ENCODE results near the gene LMF1. TPM values are rescaled to one million over a fixed set of nuclear protein-coding genes. Genes with fewer than 3 reads are reported as not detected.

LMF1 gene
- total RNA-seq, 2 experiments from 2014 or later, result 26.6 to 31.3 TPM

- no peak overlapping the region for H3K4me3 Mint-ChIP-seq
- DNase-seq (no peak), ATAC-seq (ENCODE audit: low read depth) (no peak)
- H3K4me1 Mint-ChIP-seq, result no peaks in the 10 kb centered on the region
- peaks cover 6% of the 10 kb centered on the region for H3K36me3 Mint-ChIP-seq
- no peaks in the 10 kb centered on the region for H3K27me3 Mint-ChIP-seq
- POLR2A ChIA-PET, result no interaction called here
- no peaks in the 10 kb centered on the region for H3K9me3 Mint-ChIP-seq
- H3K27ac Mint-ChIP-seq, result no peak overlapping the region
These were observed 32.6 kb downstream of the LMF1 start for GRCh38 chr16:938136-938535.

DNA sequence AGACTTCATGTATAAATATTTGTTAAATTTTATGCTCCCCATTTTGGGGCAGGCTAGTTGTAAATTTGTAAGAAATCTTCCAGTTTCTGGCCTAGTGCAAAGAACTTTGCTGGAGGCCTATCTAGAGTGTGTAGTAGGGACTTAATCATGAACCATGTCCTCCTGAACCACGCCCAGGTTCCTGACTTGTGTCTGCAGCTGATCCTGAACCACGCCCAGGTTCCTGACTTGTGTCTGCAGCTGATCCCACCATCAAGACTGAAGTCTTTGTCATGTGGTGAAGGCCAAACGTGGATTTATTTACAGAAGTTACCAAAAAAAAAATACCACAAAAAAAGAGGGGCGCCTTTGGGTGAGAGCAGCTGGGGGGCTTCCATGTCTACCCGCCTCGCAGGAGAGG lies 33.1 kb downstream of the LMF1 start:
- POLR2A ChIA-PET, result no interaction called here
- Mint-ChIP-seq H3K4me1 (no peaks in the 10 kb centered on the region), H3K27ac (no peak overlapping the region), H3K27me3 (no peaks in the 10 kb centered on the region), H3K9me3 (no peaks in the 10 kb centered on the region), H3K36me3 (peaks cover 6% of the 10 kb centered on the region), H3K4me3 (no peak overlapping the region)
- DNase-seq (no peak), ATAC-seq (ENCODE audit: low read depth) (no peak)

DNA sequence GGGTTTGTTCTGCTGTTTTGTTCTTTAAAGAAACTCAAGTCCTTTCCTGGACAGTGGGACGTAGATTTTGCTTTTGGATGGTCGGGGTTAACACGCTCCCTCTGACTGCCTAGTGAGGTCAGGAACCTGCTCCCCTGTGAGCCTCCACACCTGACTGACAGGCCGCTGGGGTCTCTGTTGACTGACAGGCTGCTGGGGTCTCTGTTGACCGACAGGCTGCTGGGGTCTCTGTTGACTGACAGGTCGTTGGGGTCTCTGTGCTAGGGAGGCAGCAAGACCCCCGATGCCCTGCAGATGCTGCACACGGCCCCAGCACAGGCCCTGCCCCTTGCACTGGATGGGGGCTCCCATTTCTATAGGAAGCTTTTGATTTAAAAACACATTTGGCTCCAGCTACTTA lies 33.5 kb downstream of the LMF1 start:
- POLR2A ChIA-PET, result no interaction called here
- Mint-ChIP-seq H3K36me3 (peaks cover 4% of the 10 kb centered on the region), H3K4me1 (no peaks in the 10 kb centered on the region), H3K27ac (no peak overlapping the region), H3K4me3 (no peak overlapping the region), H3K27me3 (no peaks in the 10 kb centered on the region), H3K9me3 (no peaks in the 10 kb centered on the region)
- ATAC-seq (ENCODE audit: low read depth) (no peak), DNase-seq (no peak)

DNA sequence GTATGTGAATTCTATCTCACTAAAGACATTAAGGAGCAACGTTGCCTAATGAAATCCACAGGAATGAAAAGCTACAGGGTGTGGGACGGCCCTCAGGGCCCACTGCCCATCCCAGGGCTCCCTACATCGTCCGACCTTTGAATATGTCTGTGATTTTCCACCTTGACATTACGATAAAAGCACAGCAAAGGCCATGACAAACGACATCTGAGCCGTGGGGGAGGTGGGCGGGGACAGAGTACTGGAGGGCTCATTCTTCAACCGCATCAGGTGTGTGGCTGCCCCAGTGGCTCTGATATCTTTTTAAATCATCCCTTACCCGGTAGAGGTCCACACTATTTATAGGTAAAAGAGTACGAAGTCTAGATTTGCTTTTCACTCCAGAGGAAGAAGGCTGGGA lies 35.1 kb downstream of the LMF1 start:
- POLR2A ChIA-PET, result interaction anchor here (0.7 kb wide), 1 partner anchor 105 kb away, joined by 3 read pairs; no protein-coding TSS in a partner anchor
- ATAC-seq (ENCODE audit: low read depth) (no peak), DNase-seq (no peak)
- H3K4me3 Mint-ChIP-seq, result no peak overlapping the region
- H3K9me3 Mint-ChIP-seq, result no peaks in the 10 kb centered on the region
- H3K36me3 Mint-ChIP-seq, result no peaks in the 10 kb centered on the region
- no peak overlapping the region for H3K27ac Mint-ChIP-seq
- H3K27me3 Mint-ChIP-seq, result no peaks in the 10 kb centered on the region
- H3K4me1 Mint-ChIP-seq, result no peaks in the 10 kb centered on the region

DNA sequence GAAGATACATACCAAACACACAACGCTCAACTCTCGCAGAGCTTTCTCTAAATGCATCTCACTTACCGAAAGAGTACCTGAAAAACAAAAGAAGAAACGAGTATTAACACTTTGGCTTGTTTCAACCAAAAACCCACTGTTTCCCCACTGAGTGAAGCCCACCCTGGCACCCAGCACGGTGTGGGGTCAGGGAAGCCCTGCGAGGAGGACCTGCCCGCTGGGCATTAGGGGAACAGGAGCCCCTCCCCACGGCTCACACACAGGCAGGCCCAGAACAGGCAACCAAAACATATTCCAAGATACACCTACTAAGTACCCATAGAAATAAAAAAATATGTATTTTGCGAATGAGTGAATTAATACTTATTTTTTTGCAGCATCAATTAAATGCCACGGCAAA lies 36.6 kb downstream of the LMF1 start:
- Mint-ChIP-seq H3K27me3 (no peaks in the 10 kb centered on the region), H3K4me3 (no peak overlapping the region), H3K36me3 (no peaks in the 10 kb centered on the region), H3K4me1 (no peaks in the 10 kb centered on the region), H3K9me3 (no peaks in the 10 kb centered on the region), H3K27ac (no peak overlapping the region)
- ATAC-seq (ENCODE audit: low read depth) (no peak), DNase-seq (no peak)
- POLR2A ChIA-PET, result no interaction called here

DNA sequence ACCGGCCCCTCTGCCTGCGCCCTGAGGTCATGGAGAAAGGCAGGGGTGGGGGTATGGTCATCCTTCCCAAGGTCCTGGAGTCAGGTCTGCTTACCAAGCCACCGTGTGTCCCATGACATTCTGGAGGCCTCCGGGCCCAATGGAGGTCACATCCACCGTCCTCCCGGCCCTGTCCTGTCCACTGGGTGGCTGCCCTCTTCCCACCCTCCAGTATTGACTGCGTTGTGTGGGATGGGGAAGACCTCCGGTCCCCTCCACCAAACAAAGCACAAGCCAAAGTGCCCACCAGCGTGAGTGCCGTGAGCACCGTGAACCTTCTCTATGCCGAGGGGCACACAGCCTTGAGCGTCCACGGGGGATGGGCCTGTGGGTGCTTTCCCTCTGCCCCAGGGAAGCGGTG lies 37.2 kb downstream of the LMF1 start:
- POLR2A ChIA-PET, result no interaction called here

GRCh38 chr16:932831-933330 lies 37.9 kb downstream of the LMF1 start:
- H3K36me3 Mint-ChIP-seq, result no peaks in the 10 kb centered on the region
- POLR2A ChIA-PET, result no interaction called here
- H3K4me3 Mint-ChIP-seq, result no peak overlapping the region
- no peak for ATAC-seq (ENCODE audit: low read depth)
- DNase-seq, result no peak
- H3K4me1 Mint-ChIP-seq, result no peaks in the 10 kb centered on the region
- no peaks in the 10 kb centered on the region for H3K27me3 Mint-ChIP-seq
- no peak overlapping the region for H3K27ac Mint-ChIP-seq
- no peaks in the 10 kb centered on the region for H3K9me3 Mint-ChIP-seq

More for the DNA sequence above, 37.2 kb downstream of the LMF1 start:
- Mint-ChIP-seq H3K36me3 (no peaks in the 10 kb centered on the region), H3K27me3 (no peaks in the 10 kb centered on the region), H3K4me1 (no peaks in the 10 kb centered on the region), H3K4me3 (no peak overlapping the region), H3K9me3 (no peaks in the 10 kb centered on the region), H3K27ac (no peak overlapping the region)
- ATAC-seq (ENCODE audit: low read depth) (no peak), DNase-seq (no peak)

DNA sequence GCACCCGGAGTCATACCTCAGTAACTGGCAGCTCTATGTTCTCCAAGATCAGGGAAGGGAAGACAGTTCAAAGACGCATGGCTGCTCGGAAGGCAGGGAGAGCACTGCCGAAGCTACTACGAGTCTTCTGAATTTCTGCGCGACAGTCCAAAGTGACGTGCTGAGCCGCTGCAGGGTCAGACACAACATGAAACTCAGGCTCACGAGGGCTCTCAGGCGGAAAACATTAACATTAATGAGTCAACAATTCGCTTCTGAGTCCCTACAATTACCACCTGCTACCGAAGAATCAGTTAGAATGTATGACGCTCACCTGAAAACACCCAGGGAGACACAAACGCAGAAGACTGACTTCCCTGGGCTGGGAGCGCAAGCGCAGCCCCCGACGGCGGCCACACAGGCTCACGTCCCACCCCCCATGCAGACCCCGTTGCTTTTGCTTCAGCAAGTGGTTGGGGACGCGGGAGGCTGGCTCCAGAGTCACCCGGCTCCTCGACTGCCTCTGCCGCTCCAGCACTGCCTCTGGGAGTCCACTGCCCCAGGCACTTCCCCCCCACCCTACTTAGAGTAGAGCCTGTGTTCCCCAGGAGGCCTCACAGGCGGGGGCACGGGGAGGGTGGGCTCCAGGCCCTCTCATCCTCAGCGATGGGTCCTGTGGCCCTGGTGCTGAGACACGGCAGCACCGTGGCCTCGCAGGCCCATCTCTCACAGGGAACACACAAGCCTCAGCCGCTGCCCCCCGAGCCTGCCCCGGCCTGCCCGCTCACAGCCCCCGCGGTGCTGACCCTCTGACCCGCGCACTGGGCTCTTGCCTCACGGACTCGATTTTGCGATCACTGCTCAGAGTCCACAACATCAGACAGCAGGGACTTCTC lies 38.9 kb downstream of the LMF1 start:
- Mint-ChIP-seq H3K4me3 (no peak overlapping the region), H3K27ac (no peak overlapping the region), H3K36me3 (no peaks in the 10 kb centered on the region), H3K27me3 (no peaks in the 10 kb centered on the region), H3K4me1 (no peaks in the 10 kb centered on the region), H3K9me3 (no peaks in the 10 kb centered on the region)
- no peak for ATAC-seq (ENCODE audit: low read depth)
- DNase-seq, result no peak
- POLR2A ChIA-PET, result no interaction called here

- Mint-ChIP-seq H3K27ac (no peak overlapping the region), H3K36me3 (peaks cover 3% of the 10 kb centered on the region), H3K4me3 (no peak overlapping the region), H3K9me3 (peaks cover 2% of the 10 kb centered on the region), H3K4me1 (no peaks in the 10 kb centered on the region), H3K27me3 (no peaks in the 10 kb centered on the region)
- ATAC-seq (ENCODE audit: low read depth) (no peak), DNase-seq (no peak)
- POLR2A ChIA-PET, result no interaction called here
These were observed 39.6 kb downstream of the LMF1 start for GRCh38 chr16:931171-931570.

- POLR2A ChIA-PET, result no interaction called here
- DNase-seq, result no peak
- Mint-ChIP-seq H3K36me3 (peaks cover 5% of the 10 kb centered on the region), H3K27ac (no peak overlapping the region), H3K4me1 (no peaks in the 10 kb centered on the region), H3K4me3 (no peak overlapping the region), H3K27me3 (no peaks in the 10 kb centered on the region), H3K9me3 (peaks cover 4% of the 10 kb centered on the region)
- no peak for ATAC-seq (ENCODE audit: low read depth)
These were observed 40.3 kb downstream of the LMF1 start for GRCh38 chr16:930511-930910.

GRCh38 chr16:930076-930475 lies 40.7 kb downstream of the LMF1 start:
- Mint-ChIP-seq H3K27ac (no peak overlapping the region), H3K36me3 (peaks cover 5% of the 10 kb centered on the region)

GRCh38 chr16:929227-930073 lies 41.3 kb downstream of the LMF1 start:
- POLR2A ChIA-PET, result no interaction called here
- ATAC-seq (ENCODE audit: low read depth) (no peak), DNase-seq (no peak)
- Mint-ChIP-seq H3K36me3 (peaks cover 5% of the 10 kb centered on the region), H3K27ac (no peak overlapping the region), H3K4me1 (no peaks in the 10 kb centered on the region), H3K27me3 (no peaks in the 10 kb centered on the region), H3K9me3 (peaks cover 4% of the 10 kb centered on the region), H3K4me3 (no peak overlapping the region)

More at GRCh38 chr16:930076-930475, 40.7 kb downstream of the LMF1 start:
- H3K4me1 Mint-ChIP-seq, result no peaks in the 10 kb centered on the region
- peaks cover 4% of the 10 kb centered on the region for H3K9me3 Mint-ChIP-seq
- POLR2A ChIA-PET, result no interaction called here
- H3K4me3 Mint-ChIP-seq, result no peak overlapping the region
- H3K27me3 Mint-ChIP-seq, result no peaks in the 10 kb centered on the region
- ATAC-seq (ENCODE audit: low read depth) (no peak), DNase-seq (no peak)

DNA sequence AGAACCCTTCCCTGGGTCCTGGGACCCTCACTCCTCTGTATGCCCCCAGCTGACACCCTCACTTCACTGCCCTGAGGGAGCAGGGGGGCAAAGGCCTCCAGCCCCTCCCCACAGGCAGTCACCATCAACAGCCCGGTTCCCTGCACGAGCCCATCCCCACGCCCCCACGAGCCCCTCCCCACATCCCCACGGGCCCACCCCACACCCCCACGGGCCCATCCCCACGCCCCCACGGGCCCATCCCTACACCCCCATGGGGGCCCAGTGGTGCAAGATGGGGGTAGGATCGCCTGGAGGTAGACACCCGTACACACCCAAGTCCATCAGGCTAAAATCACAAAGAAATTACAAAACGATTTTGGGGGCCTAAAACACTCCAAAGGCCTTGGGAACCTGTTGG lies 42.3 kb downstream of the LMF1 start:
- Mint-ChIP-seq H3K36me3 (peaks cover 5% of the 10 kb centered on the region), H3K27me3 (no peaks in the 10 kb centered on the region), H3K4me3 (no peak overlapping the region), H3K4me1 (no peaks in the 10 kb centered on the region), H3K27ac (no peak overlapping the region), H3K9me3 (peaks cover 4% of the 10 kb centered on the region)
- ATAC-seq (ENCODE audit: low read depth) (no peak), DNase-seq (no peak)
- POLR2A ChIA-PET, result no interaction called here

GRCh38 chr16:927931-928330 lies 42.9 kb downstream of the LMF1 start:
- peaks cover 5% of the 10 kb centered on the region for H3K36me3 Mint-ChIP-seq

More at GRCh38 chr16:927931-928330, 42.9 kb downstream of the LMF1 start:
- Mint-ChIP-seq H3K27ac (no peak overlapping the region), H3K27me3 (no peaks in the 10 kb centered on the region), H3K9me3 (peaks cover 4% of the 10 kb centered on the region), H3K4me3 (no peak overlapping the region), H3K4me1 (no peaks in the 10 kb centered on the region)
- POLR2A ChIA-PET, result no interaction called here
- DNase-seq (no peak), ATAC-seq (ENCODE audit: low read depth) (no peak)

Data from activated naive CD8-positive, alpha-beta T cell treated with anti-CD3 and anti-CD28 coated beads, Interleukin-2, amount 10 ng/mL, durations not matched to agents 7 days and 5 days (primary cell).